Activated T-helper 17 cell treated with anti-CD3 and anti-CD28 coated beads, Interleukin-2, amount 50 U/mL, for 72 hours (primary cell): ENCODE data around the gene STIP1. TPM values are rescaled to one million over a fixed set of nuclear protein-coding genes. Genes with fewer than 3 reads are reported as not detected.
A peak's percentile ranks its signal among the peaks of the same experiment; 100 is the strongest.

Experiments used
- ATAC-seq: fragments of 150-1000 bp; cut with Tn5 transposase; replicated peaks from 2 replicates; pipeline ENCODE4 v1.10.0; 2021; ENCODE audit warnings: mild to moderate bottlenecking, moderate library complexity
- H3K27ac Mint-ChIP-seq: one replicate; pipeline ENCODE4 v1.8.0; 2022; ENCODE audit warnings: mixed read lengths
- H3K27me3 Mint-ChIP-seq: one replicate; pipeline ENCODE4 v1.8.0; 2022; ENCODE audit warnings: mixed read lengths
- H3K36me3 Mint-ChIP-seq: one replicate; pipeline ENCODE4 v1.8.0; 2022; ENCODE audit warnings: low read depth, mild to moderate bottlenecking, mixed read lengths
- H3K4me1 Mint-ChIP-seq: one replicate; pipeline ENCODE4 v1.8.0; 2022; ENCODE audit warnings: mixed read lengths
- H3K4me3 Mint-ChIP-seq: one replicate; pipeline ENCODE4 v1.8.0; 2022; ENCODE audit warnings: mild to moderate bottlenecking, mixed read lengths
- H3K9me3 Mint-ChIP-seq: one replicate; pipeline ENCODE4 v1.8.0; 2022; ENCODE audit warnings: mixed read lengths
- total RNA-seq, 2 donors: library from RNA; stranded (reverse); gene quantifications; one replicate each; pipeline ENCODE4 v1.2.3, GENCODE V29; 2022

Gene STIP1
- 100 to 1,000 TPM; 259 to 462 TPM for total RNA-seq

- peaks cover 9% of the 10 kb centered on the region for H3K4me1 Mint-ChIP-seq
- no peak within 1 kb of the TSS for H3K4me3 Mint-ChIP-seq
- peak; percentile 87 for ATAC-seq
- H3K27ac Mint-ChIP-seq, result no peak within 1 kb of the TSS
- H3K36me3 Mint-ChIP-seq, result peaks cover 23% of the 10 kb centered on the region
- H3K9me3 Mint-ChIP-seq, result no peaks in the 10 kb centered on the region
- H3K27me3 Mint-ChIP-seq, result no peaks in the 10 kb centered on the region
Observed at GRCh38 chr11:64185693-64186491, at the start of gene STIP1. STIP1 (plus strand) TSS chr11:64186171; CDS start chr11:64186262, 91 bp downstream.

GRCh38 chr11:64136765-64137441 is 49.1 kb upstream of the STIP1 start:
- Mint-ChIP-seq H3K9me3 (no peaks in the 10 kb centered on the region), H3K4me1 (no peaks in the 10 kb centered on the region), H3K4me3 (no peak overlapping the region), H3K27me3 (no peaks in the 10 kb centered on the region), H3K27ac (no peak overlapping the region), H3K36me3 (no peaks in the 10 kb centered on the region)
- no peak for ATAC-seq

GRCh38 chr11:64138398-64138797 is 47.6 kb upstream of the STIP1 start:
- H3K4me3 Mint-ChIP-seq, result no peak overlapping the region
- H3K27me3 Mint-ChIP-seq, result no peaks in the 10 kb centered on the region
- ATAC-seq, result no peak
- H3K36me3 Mint-ChIP-seq, result no peaks in the 10 kb centered on the region
- no peak overlapping the region for H3K27ac Mint-ChIP-seq
- no peaks in the 10 kb centered on the region for H3K4me1 Mint-ChIP-seq
- H3K9me3 Mint-ChIP-seq, result no peaks in the 10 kb centered on the region

GRCh38 chr11:64139049-64139448 is 46.9 kb upstream of the STIP1 start:
- no peaks in the 10 kb centered on the region for H3K27me3 Mint-ChIP-seq

GRCh38 chr11:64140082-64140481 is 45.9 kb upstream of the STIP1 start:
- peaks cover 6% of the 10 kb centered on the region for H3K4me1 Mint-ChIP-seq
- ATAC-seq, result no peak
- H3K36me3 Mint-ChIP-seq, result no peaks in the 10 kb centered on the region
- no peaks in the 10 kb centered on the region for H3K27me3 Mint-ChIP-seq
- no peak overlapping the region for H3K27ac Mint-ChIP-seq
- no peaks in the 10 kb centered on the region for H3K9me3 Mint-ChIP-seq
- H3K4me3 Mint-ChIP-seq, result no peak overlapping the region

More at GRCh38 chr11:64139049-64139448, 46.9 kb upstream of the STIP1 start:
- no peak for ATAC-seq
- no peaks in the 10 kb centered on the region for H3K9me3 Mint-ChIP-seq
- H3K4me3 Mint-ChIP-seq, result no peak overlapping the region
- H3K27ac Mint-ChIP-seq, result no peak overlapping the region
- peaks cover 5% of the 10 kb centered on the region for H3K4me1 Mint-ChIP-seq
- no peaks in the 10 kb centered on the region for H3K36me3 Mint-ChIP-seq

GRCh38 chr11:64141081-64141783 is 44.7 kb upstream of the STIP1 start:
- ATAC-seq, result no peak
- Mint-ChIP-seq H3K27me3 (no peaks in the 10 kb centered on the region), H3K27ac (no peak overlapping the region), H3K9me3 (no peaks in the 10 kb centered on the region), H3K4me3 (no peak overlapping the region), H3K4me1 (peaks cover 6% of the 10 kb centered on the region), H3K36me3 (no peaks in the 10 kb centered on the region)

- H3K27ac Mint-ChIP-seq, result no peak overlapping the region
Observed at GRCh38 chr11:64144587-64145472, 41.1 kb upstream of the STIP1 start.

GRCh38 chr11:64146036-64146955 is 39.7 kb upstream of the STIP1 start:
- Mint-ChIP-seq H3K27ac (no peak overlapping the region), H3K9me3 (no peaks in the 10 kb centered on the region), H3K36me3 (no peaks in the 10 kb centered on the region)

More at GRCh38 chr11:64144587-64145472, 41.1 kb upstream of the STIP1 start:
- ATAC-seq, result no peak
- Mint-ChIP-seq H3K4me1 (peaks cover 12% of the 10 kb centered on the region), H3K9me3 (no peaks in the 10 kb centered on the region), H3K27me3 (no peaks in the 10 kb centered on the region), H3K36me3 (no peaks in the 10 kb centered on the region), H3K4me3 (no peak overlapping the region)

GRCh38 chr11:64148226-64148916 is 37.6 kb upstream of the STIP1 start:
- Mint-ChIP-seq H3K36me3 (no peaks in the 10 kb centered on the region), H3K4me3 (no peak overlapping the region), H3K4me1 (peaks cover 12% of the 10 kb centered on the region), H3K27ac (no peak overlapping the region), H3K9me3 (no peaks in the 10 kb centered on the region), H3K27me3 (no peaks in the 10 kb centered on the region)
- ATAC-seq, result peak; percentile 62

More at GRCh38 chr11:64146036-64146955, 39.7 kb upstream of the STIP1 start:
- Mint-ChIP-seq H3K4me1 (peaks cover 12% of the 10 kb centered on the region), H3K27me3 (no peaks in the 10 kb centered on the region), H3K4me3 (no peak overlapping the region)
- peak; percentile 76 for ATAC-seq

- Mint-ChIP-seq H3K4me3 (no peak overlapping the region), H3K27me3 (no peaks in the 10 kb centered on the region), H3K4me1 (peaks cover 7% of the 10 kb centered on the region), H3K36me3 (no peaks in the 10 kb centered on the region), H3K27ac (no peak overlapping the region), H3K9me3 (no peaks in the 10 kb centered on the region)
- ATAC-seq, result no peak
Observed at GRCh38 chr11:64148917-64149617, 36.9 kb upstream of the STIP1 start.

GRCh38 chr11:64150051-64150450 is 35.9 kb upstream of the STIP1 start:
- Mint-ChIP-seq H3K4me3 (no peak overlapping the region), H3K36me3 (no peaks in the 10 kb centered on the region), H3K27me3 (no peaks in the 10 kb centered on the region), H3K9me3 (no peaks in the 10 kb centered on the region), H3K27ac (no peak overlapping the region), H3K4me1 (peaks cover 6% of the 10 kb centered on the region)
- ATAC-seq, result no peak

GRCh38 chr11:64150481-64151239 is 35.3 kb upstream of the STIP1 start:
- H3K9me3 Mint-ChIP-seq, result no peaks in the 10 kb centered on the region
- peaks cover 6% of the 10 kb centered on the region for H3K4me1 Mint-ChIP-seq
- ATAC-seq, result no peak
- no peaks in the 10 kb centered on the region for H3K27me3 Mint-ChIP-seq
- no peaks in the 10 kb centered on the region for H3K36me3 Mint-ChIP-seq
- H3K27ac Mint-ChIP-seq, result no peak overlapping the region
- no peak overlapping the region for H3K4me3 Mint-ChIP-seq
